GM19099 (cell line): ENCODE results near the gene PPM1B.

Experiments
- POLR2A ChIP-seq: IDR thresholded peaks from 3 replicates; pipeline ENCODE4 v1.6.1; 2011; ENCODE audit warnings: low read depth; ENCODE audit not compliant: insufficient read length; ENCODE audit errors: extremely low read depth

The PPM1B gene

GRCh38 chr2:44143701-44144100 lies 25.0 kb upstream of the PPM1B start:
- TF ChIP-seq POLR2A: no peak

GRCh38 chr2:44148999-44149398 lies 19.7 kb upstream of the PPM1B start:
- TF ChIP-seq POLR2A: no peak

GRCh38 chr2:44150473-44150872 lies 18.2 kb upstream of the PPM1B start:
- TF ChIP-seq POLR2A: no peak

- TF ChIP-seq POLR2A: no peak
Observed at GRCh38 chr2:44152865-44153669, 15.6 kb upstream of the PPM1B start.

GRCh38 chr2:44155666-44156446 lies 12.8 kb upstream of the PPM1B start:
- TF ChIP-seq POLR2A: no peak

- no peak for TF ChIP-seq POLR2A
Observed at GRCh38 chr2:44163777-44164176, 4.9 kb upstream of the PPM1B start.

GRCh38 chr2:44164617-44165016 lies 4.1 kb upstream of the PPM1B start:
- TF ChIP-seq POLR2A: no peak

- no peak for TF ChIP-seq POLR2A
Observed at GRCh38 chr2:44166096-44166495, 2.6 kb upstream of the PPM1B start.

- no peak for TF ChIP-seq POLR2A
Observed at GRCh38 chr2:44167311-44167907, 1.3 kb upstream of the PPM1B start.

- peak; percentile 64 for TF ChIP-seq POLR2A
Observed at GRCh38 chr2:44167908-44168680, 581 bp upstream of the PPM1B start.

GRCh38 chr2:44169155-44169898 lies 652 bp downstream of the PPM1B start:
- TF ChIP-seq POLR2A: no peak

GRCh38 chr2:44170311-44170717 lies 1.6 kb downstream of the PPM1B start:
- TF ChIP-seq POLR2A: no peak

GRCh38 chr2:44171018-44171417 lies 2.3 kb downstream of the PPM1B start:
- no peak for TF ChIP-seq POLR2A

- TF ChIP-seq POLR2A: no peak
Observed at GRCh38 chr2:44172576-44172975, 3.9 kb downstream of the PPM1B start.
